OCI-M2 (cell line): Measurements from ENCODE around the gene PDXK.

Experiments
- DNase-seq: peaks from one replicate; lab custom pipeline; 2025; ENCODE audit not compliant: unreplicated experiment; lab: John Stamatoyannopoulos, UW

PDXK gene

GRCh38 chr21:43779660-43780059, 60.7 kb downstream of the PDXK start:
- no peak for DNase-seq

GRCh38 chr21:43781846-43782245, 62.9 kb downstream of the PDXK start:
- DNase-seq = no peak

- DNase-seq = no peak
These were observed 63.6 kb downstream of the PDXK start for GRCh38 chr21:43782431-43783097.

DNA sequence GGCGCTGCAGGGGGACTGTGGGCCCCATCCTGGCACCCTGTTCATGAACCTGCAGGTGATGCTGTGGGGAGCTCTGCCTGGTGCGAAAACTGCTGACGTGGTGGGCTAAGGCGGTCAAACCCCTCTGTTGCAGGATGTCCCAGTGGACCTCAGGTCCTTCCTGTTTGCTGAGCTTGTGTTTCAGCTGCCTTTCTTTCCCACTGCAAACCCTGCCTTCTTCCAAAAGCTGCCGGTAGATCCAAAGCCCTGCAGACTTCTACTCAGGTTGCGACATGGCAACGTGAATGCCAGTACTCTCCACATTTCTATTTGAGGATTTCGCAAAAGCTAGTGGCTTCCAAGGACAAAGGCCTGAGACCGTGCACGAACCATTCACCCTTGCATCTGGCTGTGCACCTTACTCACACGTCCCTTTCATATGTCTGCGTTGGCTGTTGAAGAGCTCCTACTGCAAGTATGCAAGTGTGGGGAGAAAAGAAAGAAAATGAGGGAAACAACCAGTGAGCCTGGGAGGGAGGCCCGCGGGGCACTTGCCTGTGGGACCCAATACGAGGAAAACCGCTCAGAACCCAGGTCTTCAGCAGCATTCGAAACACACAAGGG, 64.3 kb downstream of the PDXK start:
- no peak for DNase-seq

- DNase-seq = no peak
These were observed 66.2 kb downstream of the PDXK start for GRCh38 chr21:43785134-43785533.

DNA sequence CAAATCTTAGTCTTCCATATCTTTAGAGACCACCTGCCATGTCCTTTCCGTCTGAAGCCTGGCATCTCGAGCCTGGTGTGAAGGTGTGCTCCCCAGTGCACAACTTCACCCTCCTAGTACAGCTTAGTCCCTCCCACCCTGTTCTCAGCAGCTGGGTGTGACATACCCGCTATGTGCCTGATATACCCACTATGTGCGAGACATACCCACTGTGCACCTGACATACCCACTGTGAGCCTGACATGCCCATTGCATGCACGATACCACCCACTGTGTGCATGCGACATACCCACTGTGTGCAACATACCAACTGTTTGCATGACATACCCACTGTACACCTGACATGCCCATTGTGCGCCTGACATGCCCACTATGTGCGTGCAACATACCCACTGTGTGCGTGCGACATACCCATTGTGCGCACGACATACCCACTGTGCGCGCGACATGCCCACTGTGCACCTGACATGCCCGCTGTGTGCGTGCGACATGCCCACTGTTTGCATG, 67.4 kb downstream of the PDXK start:
- no peak for DNase-seq

DNA sequence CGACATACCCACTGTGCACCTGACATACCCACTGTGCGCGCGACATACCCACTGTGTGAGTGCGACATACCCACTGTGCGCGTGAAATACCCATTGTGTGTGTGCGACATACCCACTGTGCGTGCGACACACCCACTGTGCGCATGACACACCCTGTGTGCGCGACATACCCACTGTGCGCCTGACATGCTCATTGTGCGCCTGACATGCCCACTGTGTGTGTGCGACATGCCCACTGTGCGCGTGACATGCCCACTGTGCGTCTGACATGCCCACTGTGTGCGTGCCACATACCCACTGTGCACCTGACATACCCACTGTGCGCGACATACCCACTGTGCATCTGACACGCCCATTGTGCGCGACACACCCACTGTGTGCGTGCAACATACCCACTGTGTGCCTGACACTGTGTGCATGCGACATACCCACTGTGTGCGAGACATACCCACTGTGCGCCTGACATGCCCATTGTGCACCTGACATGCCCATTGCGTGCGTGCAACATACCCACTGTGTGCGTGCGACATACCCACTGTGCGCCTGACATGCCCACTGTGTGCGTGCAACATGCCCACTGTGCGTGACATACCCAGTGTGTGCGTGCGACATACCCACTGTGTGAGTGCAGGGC, 68.0 kb downstream of the PDXK start:
- no peak for DNase-seq

DNA sequence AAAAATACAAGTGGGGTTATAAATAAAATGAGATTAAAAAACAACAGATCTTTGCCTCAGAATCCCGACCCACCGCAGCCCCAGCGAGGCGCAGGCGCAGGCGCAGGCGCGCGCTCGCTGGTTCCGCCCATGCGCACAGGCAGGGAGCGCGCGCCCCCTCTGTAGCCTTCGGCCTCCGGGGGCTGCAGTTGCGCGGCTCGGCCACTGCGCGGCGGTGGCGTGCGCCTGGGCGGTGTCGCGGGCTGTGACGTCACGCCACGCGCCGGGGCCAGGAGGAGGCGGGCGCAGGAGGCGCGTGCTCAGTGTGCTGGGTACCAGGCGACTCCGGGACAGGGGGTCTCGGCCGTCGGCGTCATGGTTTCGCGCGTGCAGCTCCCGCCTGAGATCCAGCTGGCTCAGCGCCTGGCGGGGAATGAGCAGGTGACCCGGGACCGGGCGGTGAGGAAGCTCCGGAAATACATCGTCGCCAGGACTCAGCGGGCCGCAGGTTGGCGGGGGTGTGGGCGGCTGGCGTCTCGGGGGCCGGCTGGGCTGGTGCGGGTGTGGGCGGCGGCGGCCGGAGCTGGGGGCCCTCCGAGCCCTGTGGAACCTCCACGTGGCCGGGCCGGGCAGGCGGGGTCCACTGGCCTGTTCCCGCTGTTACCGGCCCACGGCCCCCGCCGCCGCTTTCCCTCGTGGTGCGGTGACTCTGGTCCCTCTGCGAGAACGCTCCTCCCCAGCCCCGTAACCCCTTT, 70.5 kb downstream of the PDXK start, which contains the start of gene RRP1:
Gene RRP1 (plus strand): TSS at position 302 of the 734 bp plus-strand sequence. CDS start 53 bp downstream, at position 355.
- peak; percentile 99 for DNase-seq

GRCh38 chr21:43790010-43790524, 71.1 kb downstream of the PDXK start:
- DNase-seq = no peak

DNA sequence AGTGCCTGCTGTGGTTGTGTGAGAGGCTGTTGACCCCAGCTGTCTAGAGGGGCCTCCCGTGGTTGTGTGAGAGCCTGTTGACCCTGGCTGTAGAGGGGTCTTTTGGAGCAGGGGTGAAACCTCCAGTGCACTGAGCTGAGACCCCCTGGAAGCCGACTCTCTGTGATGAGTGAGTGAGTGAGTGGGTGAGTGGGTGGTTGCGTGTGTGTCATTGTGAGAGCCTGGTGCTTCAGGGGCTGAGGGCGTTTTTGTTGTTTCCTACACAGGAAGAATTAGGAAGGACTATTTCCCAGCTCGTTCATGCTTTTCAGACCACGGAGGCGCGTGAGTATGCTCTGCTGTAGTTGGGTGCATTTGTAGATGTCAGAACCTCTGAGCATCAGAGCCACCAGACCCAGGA, 73.5 kb downstream of the PDXK start:
- no peak for DNase-seq

GRCh38 chr21:43793243-43793642, 74.3 kb downstream of the PDXK start:
- DNase-seq = no peak

GRCh38 chr21:43794311-43794710, 75.4 kb downstream of the PDXK start:
- no peak for DNase-seq

GRCh38 chr21:43794857-43795256, 75.9 kb downstream of the PDXK start:
- no peak for DNase-seq

DNA sequence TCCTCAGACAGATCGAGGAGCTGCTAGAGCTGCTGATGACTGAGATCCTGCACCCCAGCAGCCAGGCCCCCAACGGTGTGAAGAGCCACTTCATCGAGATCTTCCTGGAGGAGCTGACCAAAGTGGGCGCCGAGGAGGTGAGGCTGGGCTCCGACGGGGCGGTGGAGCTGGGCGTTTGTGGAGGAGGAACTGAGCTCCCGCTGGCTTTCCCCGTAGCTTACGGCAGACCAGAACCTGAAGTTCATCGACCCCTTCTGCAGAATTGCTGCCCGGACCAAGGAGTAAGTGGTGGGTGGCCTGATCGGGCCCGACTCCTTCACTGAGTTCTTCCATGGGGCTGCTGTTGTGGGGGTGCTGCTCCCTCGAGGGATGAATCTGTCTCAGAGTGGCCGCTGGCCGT, 78.5 kb downstream of the PDXK start:
- DNase-seq = no peak

DNA sequence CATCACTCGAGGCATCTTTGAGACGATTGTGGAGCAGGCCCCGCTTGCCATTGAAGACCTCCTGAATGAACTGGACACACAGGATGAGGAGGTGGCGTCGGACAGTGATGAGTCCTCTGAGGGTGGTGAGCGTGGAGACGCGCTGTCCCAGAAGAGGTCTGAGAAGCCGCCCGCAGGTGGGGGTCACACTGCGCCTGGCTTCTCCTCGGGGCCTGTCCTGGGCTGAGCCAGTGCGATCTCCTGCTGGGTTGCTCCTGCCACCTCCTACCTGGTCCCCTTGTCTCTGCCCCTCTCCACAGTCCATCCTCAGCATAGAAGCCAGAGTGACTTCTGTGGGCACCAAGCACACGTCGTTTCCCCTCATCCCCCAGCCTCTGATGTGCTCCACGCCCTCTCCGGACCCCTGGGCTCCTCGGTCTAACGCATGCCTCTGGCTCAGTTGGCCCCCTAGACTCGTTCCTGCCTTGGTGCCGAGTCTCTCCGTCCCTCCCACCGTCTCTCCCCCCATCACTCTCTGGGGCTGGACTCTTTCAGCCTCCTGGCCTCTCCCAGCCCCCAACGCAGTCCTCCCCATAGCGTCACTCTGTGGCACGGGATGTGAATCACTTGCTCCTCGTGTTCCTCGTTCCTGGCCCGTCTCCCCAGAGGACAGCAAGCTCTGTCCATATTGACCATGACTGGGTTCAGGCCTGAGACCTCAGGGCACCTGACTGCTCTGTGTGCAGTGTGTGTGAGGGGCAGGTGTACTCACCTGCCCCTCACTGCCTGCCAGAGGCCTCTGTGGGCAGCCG, 79.2 kb downstream of the PDXK start:
- DNase-seq = no peak

- no peak for DNase-seq
These were observed 80.4 kb downstream of the PDXK start for GRCh38 chr21:43799301-43799840.

DNA sequence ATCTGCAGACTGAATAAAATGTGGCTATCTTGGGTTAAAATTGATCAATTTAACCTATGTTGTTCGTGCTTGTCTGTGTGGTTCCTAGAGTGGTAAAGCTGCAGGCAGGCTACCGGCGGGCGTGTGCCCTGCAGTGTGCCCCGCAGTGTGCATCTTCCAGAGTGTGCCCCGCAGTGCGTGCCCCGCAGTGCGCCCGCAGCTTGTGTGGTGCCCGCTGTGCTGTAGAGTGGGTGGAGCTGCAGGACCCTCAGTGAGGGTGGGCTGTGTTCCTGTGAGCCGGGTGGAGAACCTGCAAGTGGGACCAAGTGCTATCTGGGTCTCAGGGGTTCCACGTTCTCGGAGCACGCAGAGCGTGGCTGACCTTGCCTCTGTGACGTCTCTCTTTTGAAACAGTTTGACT, 81.2 kb downstream of the PDXK start:
- DNase-seq = no peak

GRCh38 chr21:43800566-43800965, 81.6 kb downstream of the PDXK start:
- DNase-seq = no peak

- DNase-seq = no peak
These were observed 82.3 kb downstream of the PDXK start for GRCh38 chr21:43801006-43801783.
